ENCODE measurements around the gene CD59.
"Not testable (repeated sequence)": the region's sequence is repeated elsewhere in the genome, so short reads cannot be mapped to it uniquely, and the experiment has no call there.

The CD59 gene

DNA sequence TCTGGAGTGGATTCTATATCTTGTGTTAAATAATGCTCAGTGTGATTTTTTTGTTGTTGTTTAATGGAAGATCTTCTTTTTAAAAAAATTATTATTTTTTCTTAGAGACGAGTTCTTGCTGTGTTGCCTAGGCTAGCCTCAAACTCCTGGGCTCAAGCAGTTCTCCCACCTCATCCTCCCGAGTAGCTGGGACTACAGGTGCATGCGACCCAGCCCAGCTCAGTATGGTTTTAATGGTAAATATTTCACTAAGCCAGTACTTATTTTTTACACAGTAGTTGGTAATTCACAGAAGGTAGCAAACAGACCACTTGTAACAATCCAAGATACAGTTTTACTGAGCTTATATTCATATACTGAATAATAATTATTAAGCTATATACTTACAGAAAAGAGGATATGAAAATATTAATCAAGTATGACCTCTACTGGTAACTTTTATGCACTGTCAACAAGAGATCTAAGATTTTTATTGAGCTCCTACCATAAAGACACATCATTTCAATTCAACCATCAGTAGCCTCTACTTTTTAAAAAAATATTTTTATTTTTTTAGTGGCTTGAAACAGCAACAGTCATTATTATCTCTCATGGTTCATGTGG, 6.1 kb upstream of the CD59 start:
- no peak for DNase-seq

DNA sequence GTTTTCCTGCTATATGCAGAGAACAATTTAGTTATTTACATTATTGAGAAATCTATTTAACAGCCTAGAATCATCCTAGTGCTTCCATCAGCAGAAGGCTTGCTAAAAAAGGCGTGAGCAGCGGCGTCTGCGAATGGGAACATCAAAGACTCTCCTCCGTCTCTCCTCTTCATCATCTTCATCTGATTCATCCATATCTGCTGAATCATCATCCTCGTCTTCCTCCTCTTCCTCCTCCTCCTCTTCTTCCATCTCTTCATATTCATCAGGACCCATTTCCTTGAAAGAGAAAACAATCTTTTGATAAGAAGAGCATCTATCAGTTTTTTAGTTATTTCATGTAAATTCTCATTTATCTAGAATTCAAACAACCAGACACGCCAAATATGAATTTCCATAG, 5.6 kb upstream of the CD59 start:
- DNase-seq, result no peak

DNA sequence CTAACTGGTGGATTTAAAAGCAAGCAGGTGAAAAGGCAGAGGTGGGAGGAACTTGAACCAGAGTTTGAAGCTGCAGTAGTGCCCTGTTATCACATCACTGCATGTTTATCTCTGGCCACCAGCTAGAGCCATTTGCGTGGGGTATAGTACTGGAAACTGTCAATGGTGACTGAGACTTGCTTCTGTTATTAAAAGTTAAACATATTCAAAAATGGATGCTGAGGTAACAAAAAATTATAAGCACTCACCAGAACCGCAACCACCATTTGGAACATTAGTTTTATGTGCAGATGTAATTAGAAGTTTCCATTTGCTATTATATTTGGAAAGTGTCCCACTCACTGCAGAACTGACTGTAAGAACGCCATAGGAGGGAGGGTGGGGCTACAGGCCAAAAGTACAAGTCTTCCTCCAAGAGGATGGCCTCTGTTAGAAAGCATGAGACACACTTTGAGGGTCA, 1.2 kb upstream of the CD59 start:
- no peak for DNase-seq

DNA sequence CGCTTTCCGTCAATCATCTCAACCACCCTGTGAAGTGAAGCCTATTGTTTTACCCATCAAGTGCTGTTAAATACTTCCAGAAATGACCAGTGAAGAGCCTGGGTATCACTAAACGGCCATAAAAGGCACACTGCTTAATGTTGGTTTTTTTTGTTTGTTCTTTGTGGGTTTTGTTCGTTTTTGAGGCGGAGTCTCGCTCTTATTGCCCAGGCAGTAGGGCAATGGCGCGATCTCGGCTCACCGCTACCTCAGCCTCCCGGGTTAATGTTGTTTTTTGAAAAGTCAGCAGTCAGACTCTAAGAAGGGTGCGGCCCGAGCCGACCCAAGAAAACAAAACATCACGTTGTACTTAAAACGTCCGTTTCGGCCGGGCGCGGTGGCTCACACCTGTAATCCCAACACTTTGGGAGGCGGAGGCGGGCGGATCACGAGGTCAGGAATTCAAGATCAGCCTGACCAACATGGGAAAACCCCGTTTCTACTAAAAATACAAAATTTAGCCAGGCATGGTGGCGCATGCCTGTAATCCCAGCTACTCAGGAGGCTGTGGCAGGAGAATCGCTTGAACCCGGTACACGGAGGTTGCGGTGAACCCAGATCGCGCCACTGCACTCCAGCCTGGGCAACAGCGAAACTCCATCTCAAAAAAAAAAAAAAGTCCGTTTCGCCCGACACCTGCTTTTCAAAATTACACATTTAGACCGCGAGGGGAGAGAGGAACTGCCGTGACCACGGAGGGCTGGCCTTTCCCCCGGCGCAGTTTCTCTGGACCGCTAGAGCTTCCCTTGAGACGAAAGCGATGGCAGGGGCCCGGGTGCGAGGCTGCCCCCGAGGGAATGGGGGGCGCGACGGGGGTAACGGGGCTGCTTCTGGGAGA, 714 bp downstream of the CD59 start:
- DNase-seq, result peak; percentile 36

DNA sequence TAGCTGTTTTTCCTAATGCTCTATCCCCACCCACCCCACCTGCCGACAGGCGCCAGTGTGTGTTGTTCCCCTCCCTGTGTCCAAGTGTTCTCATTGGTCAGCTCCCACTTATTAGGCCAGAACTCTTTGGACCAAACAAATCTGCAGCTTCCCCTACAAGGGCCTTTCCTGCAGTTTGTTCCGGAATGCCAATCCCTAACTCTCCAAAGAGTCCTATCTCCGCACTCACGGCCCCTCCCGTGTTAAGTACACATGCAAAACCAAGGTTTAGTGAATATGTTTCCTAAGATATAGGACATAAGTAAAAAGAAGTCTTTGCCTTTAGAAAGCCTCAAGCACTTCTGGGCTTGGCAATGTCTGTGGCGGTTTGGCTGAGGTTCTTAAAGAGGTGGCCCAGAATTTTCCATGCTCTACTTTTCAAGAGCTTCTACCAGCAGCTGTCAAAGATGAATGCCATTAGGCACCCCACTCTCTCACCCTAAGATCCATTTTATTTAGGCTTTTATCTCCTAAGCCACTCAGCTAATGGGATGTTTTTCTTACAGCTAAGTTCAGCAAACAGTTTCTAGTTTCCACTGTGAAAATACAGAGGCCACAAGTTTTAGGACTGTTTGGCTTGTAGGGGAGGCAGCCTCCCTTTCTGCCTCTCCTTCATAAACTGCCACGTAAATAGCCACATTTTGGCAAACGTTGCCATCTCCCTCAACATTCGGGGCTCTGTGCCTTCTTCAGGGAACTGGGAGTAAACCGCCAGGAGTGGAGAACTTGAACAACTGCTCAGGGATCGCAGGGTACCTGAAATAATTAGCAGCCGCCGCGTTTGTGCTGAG, 1.6 kb downstream of the CD59 start:
- no peak for DNase-seq

DNA sequence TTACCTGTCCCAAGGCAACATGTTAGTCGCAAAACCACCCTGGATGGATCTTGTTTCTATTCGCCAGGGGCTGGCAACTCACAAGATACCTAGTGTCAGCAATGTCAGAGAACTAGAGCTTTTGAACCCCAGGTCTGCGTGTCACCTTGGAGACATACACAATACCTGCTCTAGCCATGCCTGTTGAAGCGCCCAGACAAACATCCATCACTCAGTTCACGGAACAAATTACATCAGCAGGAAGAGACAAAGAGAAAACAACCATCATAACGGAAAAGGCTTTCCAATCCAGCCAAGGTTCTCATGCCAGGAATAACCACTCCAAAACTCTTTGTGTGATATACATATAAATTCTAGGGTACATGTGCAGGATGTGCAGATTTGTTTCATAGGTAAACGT, 2.2 kb downstream of the CD59 start:
- no peak for DNase-seq

DNA sequence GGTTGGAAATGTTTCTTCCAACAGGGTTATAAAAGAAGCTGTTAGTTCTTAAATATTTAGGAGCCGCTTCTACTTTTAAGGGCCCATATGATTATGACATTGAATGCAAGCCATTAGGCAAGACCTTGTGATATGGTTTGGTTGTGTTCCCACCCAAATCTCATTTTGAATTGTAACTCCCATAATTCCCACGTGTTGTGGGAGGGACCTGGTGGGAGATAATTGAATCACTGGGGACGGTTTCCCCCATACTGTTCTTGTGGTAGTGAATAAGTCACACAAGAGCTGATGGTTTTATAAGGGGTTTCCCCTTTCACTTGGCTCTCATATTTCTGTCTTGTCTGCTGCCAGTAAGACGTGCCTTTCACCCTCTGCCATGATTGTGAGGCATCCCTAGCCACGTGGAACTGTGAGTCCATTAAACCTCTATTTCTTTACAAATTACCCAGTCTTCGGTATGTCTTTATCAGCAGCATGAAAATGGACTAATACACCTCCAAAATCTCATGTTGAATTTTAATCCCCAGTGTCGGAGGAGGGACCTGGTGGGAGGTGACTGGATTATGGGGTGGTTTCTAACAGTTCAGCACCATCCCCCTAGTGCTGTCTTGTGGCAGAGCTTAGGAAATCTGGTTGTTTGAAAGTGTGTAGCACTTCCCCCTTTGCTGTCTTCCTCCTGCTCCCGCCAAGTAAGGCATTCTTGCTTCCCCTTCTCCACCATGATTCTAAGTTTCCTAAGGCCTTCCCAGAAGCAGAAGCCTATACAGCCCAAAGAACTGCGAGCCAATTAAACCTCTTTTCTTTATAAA, 4.3 kb downstream of the CD59 start:
- peak; percentile 19 for DNase-seq

DNA sequence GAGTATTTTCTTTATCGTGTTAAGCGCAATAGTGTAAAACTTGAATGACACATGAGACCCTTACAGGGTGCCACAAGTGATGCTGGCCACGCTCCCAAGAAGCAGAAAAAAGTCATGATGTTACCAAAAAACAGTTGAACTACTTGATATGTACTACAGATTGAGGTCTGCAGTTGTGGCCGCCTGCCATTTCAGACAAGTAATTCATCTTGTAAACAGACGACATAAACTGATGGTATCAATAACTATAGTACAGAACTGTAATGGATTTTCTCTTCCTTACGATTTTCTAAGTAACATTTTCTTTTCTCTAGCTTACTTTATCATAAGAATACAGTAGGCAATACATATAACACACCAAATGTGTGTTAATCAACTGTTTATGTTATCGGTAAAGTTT, 5.5 kb downstream of the CD59 start:
- DNase-seq, result no peak

DNA sequence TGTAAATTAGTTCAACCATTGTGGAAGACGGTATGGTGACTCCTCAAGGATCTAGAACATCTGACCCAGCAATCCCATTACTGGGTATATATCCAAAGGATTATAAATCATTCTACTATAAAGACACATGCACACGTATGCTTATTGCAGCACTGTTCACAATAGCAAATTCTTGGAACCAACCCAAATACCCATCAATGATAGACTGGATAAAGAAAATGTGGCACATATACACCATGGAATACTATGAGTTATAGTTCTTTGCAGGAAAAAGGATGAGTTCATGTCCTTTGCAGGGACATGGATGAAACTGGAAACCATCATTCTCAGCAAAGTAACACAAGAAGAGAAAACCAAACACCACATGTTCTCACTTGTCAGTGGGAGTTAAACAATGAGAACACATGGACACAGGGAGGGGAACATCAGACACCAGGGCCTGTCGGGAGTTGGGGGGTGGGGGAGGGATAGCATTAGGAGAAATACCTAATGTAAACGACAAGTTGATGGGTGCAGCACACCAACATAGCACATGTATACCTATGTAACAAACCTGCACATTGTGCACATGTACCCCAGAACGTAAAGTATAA, 7.1 kb downstream of the CD59 start:
- not testable (repeated sequence) for DNase-seq

DNA sequence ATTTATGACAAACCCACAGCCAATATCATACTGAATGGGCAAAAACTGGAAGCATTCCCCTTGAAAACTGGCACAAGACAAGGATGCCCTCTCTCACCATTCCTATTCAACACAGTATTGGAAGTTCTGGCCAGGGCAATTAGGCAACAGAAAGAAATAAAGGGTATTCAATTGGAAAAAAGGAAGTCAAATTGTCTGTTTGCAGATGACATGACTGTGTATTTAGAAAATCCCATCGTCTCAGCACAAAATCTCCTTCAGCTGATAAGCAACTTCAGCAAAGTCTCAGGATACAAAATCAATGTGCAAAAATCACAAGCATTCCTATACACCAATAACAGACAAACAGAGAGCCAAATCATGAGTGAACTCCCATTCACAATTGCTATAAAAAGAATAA, 8.7 kb downstream of the CD59 start:
- not testable (repeated sequence) for DNase-seq

DNA sequence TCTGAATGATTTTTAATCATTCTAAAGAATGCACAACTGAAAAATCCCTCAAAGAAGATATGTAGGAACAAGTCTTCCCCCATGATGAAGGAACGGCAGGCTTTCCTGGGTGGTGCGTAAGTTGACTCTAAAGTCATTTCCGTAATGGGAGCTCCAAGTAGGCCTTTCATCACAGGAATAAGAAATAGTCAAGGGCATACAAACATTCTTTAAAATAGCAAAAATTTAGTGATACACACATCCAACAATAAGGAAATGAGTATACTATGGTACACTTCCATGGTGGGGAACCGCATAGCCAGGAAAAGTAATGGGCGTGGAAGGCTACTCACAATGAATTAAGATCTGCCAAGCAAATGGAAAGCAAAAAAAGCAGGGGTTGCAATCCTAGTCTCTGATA, 10.7 kb downstream of the CD59 start:
- DNase-seq, result no peak

DNA sequence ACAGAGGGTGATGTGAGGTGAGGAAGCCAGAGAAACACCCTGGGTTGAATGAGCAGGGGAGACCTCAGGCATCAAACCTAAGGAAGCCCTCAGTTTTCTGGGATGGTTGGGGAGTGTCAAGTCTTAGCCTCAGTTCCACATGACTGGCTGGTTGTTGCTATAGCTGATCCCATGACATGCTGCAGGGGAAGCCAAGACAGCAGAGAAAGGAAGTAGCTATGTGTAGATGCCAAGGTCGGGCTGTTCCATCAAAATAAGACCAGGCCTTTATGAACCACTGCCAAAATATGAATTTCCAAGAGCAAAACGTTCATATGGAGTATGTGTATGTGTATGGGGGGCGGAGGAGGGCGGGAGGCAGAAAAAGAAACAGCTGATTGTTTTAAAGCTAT, 11.6 kb downstream of the CD59 start:
- DNase-seq, result no peak

DNA sequence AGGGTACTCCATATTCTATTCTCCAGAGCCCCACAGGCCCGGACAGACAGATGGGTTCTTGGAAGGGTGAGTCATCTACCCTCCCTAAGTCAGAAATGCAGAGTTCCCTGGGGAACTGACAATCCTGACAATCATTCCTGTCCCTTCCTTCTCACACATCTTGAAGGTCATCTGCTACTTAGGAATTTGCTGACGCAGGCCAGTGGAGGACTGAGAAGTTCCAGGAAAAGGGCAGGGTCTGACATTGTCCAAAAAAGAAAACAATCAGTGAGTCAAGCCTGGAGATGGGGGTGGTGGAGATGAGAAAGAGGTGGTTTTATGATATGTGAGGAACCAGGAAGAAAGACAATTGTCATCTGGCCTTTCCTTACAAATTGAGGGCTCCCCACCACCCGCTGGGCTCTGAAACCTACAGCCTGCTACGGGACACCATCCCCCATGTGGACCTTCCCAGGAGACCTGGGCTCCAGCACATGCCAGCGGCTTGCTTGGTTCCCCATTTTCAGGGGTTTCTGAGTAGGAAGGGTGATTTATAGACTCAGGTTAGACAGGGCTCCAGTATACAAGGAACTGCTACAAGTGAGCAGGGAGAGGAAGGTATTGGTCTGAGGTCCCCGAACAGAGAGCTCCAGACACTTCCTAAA, 12.9 kb downstream of the CD59 start:
- DNase-seq, result no peak

DNA sequence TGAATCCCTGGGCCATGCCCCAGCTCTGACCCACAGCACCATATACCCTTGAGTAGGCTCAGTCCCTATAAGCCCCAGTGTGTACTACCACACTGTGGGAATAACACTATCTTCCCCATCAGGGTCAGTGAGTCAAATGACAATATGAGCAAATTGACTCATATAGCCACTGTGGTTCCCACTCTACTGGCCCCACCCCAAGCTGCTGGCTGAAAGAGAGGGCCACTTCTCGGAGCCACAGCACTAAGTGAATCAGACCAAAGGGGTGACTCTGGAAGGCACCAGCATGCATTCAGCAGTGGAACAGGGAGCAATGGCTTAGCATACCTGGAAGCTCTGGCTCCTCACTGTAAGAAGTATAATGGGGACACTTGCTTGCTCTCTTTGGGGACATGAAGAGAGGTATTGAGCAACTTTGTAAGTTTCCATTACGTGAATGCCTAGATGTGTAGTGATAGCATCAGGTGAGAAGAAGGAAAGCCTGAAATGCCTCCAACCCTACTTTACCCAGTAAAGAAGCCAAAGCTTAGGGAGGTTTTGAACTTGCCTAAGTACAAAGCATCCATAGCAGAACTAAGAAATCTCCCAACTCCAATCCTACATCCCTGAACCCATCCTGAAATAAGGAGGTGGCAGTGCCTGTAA, 13.5 kb downstream of the CD59 start:
- DNase-seq, result no peak

DNA sequence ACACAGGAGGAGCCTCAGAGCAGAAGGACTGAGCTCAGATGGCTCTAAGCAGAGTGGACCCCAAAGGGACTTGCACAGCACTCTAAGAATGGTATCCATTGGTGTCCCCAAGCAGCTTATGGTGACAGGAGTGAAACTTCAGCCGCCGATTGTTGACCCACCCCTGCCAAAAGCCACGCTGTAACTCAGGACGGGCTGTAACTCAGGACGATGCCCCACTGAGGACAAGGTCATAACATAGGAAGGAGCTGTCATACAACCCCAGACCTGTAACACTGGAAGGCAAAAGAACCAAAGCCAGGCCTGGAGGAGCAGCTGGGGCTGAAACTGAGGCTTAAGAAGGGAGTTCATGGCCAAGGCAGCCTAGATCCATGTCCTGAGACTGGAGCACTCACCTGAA, 14.2 kb downstream of the CD59 start:
- no peak for DNase-seq

DNA sequence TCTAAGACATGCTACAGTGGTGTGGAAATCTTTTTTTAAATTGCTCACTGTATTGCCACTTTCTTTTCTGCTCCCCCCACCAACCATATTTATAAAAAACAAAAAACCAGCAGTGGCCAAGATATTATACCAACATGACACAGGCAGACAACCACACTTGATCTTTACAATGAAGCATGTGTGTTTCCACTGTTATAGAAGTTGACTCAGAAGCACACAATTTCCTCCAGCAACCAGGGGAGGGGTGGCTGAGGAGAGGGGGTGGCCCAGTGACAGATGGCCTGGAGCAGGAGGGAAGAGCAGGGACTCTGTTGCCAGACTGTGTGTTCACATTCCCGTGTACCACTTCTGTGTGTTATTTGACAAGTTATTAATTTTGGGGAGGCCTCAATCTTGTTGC, 14.8 kb downstream of the CD59 start:
- DNase-seq, result no peak

DNA sequence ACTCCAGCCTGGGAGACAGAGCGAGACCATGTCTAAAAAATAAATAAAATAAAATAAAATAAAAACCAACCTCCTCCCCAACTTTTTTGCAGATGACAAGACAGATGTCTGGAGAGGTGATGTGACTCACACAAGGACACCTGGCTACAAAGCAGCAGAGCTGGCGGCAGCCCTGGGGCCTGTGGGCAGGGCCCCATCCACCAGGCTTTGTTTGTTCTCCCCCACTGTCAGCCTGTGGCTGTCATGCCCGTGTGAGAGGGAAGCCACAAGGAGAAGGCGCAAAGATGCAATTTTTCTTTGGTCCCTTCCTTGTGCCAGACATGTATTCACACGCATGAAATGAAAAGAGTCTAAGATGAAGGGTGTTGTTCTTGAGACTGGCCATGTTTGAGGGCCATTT, 16.6 kb downstream of the CD59 start:
- DNase-seq, result no peak

DNA sequence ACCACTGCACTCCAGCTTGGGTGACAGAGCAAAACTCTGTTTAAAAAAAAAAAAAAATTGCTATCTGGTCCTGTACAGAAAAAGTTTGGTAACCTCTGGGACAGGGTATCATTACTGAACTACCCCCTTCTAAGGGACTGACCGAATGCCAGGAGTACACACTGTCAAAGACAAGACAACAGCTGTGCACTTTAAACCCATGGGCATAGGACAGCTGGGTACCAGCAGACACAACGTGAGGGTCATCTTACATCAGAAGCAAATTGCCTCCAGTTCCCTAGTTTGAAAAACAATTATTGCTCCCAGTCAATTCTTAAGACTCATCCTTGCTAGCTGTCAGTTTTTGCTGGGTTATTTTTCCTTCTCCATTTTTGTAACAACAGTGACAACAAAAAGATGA, 17.8 kb downstream of the CD59 start:
- no peak for DNase-seq

DNA sequence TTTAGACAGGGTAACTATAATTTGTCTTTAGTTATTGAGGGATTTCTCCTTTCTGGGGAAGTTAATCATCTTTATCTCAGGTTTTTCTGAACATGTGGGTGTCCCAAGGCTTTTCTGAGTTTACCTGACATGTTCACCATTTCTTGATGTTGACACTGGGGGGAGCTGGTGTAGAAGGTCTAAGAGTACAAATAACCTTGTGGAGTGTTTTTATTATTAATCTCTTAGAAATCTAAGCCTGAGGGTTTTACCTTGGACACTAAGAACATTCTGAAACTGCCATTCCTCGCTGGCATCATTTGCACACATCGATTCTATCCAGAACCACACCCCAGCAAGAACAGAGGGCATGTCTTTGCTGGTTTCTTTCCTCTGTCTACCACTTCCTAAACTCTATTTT, 20.0 kb downstream of the CD59 start:
- DNase-seq, result no peak

DNA sequence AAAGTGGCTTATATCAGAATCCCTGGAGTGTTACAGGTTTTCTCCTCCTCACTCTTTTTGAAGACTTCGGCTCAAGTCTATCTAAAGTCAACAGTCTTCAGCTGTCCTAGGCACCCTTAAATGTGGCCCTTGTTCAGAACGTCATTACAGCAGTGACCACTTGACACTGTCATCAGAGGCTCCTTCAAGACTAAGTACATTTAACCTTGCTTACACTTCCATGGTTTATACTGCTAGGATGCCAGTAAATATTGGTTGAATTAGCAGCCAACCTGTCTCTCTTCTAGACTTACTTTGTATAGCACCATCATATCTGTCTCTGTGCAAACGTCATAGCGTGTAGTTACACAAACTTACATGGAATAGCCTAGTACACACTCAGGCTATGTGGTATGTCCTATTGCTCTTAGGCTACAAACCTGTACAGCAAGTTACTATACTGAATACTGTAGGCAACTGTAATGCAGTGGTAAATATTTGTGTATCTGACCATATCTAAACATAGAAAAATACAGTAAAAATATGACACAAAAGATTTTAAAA, 22.3 kb downstream of the CD59 start:
- no peak for DNase-seq

All from stimulated activated CD4-positive, alpha-beta T cell treated with anti-CD3 and anti-CD28 coated beads, Interleukin-4, amount 100 ng/mL, for 1 hour (primary cell).